ENCODE results near the gene HPSE2. TPM values are rescaled to one million over a fixed set of nuclear protein-coding genes. Genes with fewer than 3 reads are reported as not detected.

The HPSE2 gene
- total RNA-seq, 3 donors from 2014 or later = 2.7 to 8.0 (median 5.9) TPM

DNA sequence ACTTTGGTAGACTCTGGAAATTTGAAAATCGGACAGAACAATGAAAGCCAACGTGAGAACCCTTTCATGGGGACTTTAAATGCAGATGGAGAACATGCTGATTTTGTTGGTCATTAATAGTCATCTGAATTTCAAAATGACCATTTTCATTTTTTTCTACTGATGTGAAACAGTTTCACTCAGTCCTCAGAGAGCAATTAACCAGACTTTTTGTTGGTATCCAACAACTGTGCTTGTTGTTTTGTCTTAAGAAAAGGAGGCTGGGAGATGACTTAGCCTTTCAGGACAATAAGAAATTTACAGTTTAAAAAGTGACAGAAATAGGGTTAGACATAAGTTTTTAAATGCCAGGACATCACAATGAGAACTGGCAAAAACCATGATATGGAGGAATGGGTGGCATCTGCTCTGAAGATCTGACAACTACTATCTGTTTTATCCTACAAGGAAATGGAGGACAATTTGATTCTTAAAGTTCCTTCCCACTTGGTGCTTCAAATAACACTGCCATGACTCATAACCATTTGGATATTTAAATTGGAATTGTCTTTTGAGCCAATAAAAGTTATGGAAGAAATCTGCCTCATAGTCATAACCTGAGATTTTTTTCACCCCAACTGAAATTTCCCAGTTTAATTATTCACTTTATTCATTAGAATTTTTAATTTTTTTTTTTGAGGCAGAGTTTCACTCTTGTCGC, 701.8 kb downstream of the HPSE2 start:
- intact Hi-C loops (cut with DNase I; ENCODE audit: low total_unique reads) = no loop called here
- no peaks in the 10 kb centered on the region for H3K9me3 ChIP-seq
- no peak for TF ChIP-seq POLR2A (IDR thresholded peaks at IDR 0.05)
- TF ChIP-seq, protein P1, sequence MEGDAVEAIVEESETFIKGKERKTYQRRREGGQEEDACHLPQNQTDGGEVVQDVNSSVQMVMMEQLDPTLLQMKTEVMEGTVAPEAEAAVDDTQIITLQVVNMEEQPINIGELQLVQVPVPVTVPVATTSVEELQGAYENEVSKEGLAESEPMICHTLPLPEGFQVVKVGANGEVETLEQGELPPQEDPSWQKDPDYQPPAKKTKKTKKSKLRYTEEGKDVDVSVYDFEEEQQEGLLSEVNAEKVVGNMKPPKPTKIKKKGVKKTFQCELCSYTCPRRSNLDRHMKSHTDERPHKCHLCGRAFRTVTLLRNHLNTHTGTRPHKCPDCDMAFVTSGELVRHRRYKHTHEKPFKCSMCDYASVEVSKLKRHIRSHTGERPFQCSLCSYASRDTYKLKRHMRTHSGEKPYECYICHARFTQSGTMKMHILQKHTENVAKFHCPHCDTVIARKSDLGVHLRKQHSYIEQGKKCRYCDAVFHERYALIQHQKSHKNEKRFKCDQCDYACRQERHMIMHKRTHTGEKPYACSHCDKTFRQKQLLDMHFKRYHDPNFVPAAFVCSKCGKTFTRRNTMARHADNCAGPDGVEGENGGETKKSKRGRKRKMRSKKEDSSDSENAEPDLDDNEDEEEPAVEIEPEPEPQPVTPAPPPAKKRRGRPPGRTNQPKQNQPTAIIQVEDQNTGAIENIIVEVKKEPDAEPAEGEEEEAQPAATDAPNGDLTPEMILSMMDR (IDR thresholded peaks at IDR 0.05) = no peak
- TF ChIP-seq POLR2AphosphoS5 (IDR thresholded peaks at IDR 0.05) = no peak
- no peaks in the 10 kb centered on the region for H3K27me3 ChIP-seq
- DNase-seq (ENCODE audit: low spot score in 2 of 2) = no peak
- peak overlapping the region in 1 of 2 donors; percentile 20 for H3K27ac ChIP-seq
- H3K36me3 ChIP-seq = no peaks in the 10 kb centered on the region
- H3K4me1 ChIP-seq = no peaks in the 10 kb centered on the region
- H3K4me3 ChIP-seq = no peak overlapping the region

DNA sequence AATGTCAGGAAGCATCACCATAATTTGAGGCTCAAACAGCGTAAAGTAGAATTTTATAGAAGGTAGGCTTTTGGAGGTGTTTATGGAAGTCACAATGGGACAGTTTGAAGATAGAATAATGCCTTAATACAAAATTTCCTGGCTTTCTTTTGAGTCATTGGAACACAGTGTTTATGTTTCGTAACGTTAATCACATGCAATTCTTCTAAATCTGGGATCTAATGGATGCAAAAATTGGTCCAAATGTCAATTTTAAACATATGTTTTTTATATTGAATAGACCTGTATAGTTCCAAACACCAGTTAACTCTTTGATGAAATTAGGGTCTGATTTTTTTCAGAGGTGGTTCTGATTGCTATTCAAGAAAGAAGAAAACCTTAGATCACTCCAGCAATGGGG, 702.4 kb downstream of the HPSE2 start:
- peak overlapping the region in 1 of 2 donors; percentile 20 for H3K27ac ChIP-seq
- H3K4me1 ChIP-seq = no peaks in the 10 kb centered on the region
- no peak for DNase-seq (ENCODE audit: low spot score in 2 of 2)
- intact Hi-C loops (cut with DNase I; ENCODE audit: low total_unique reads) = no loop called here
- TF ChIP-seq, protein P1 (IDR thresholded peaks at IDR 0.05) = no peak
- TF ChIP-seq POLR2A (IDR thresholded peaks at IDR 0.05) = no peak
- TF ChIP-seq POLR2AphosphoS5 (IDR thresholded peaks at IDR 0.05) = no peak
- H3K4me3 ChIP-seq = no peak overlapping the region
- no peaks in the 10 kb centered on the region for H3K9me3 ChIP-seq
- H3K27me3 ChIP-seq = no peaks in the 10 kb centered on the region
- H3K36me3 ChIP-seq = no peaks in the 10 kb centered on the region

DNA sequence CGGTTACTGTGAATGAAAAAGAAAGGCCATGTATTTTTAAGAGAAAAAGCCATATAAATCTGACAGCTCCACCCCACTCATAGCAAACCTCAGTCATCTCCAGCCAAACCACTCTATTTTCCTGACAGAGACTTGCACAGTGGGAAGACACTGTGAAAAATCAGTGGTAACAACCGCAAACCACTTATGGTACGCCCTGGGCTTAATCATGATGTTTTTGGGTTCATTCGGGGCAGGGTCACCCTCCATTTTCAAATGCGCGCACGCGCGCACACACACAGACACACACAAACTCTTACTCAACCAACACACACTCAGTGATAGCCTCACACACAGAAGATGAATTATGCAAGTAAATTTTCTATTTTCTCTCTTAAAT, 706.9 kb downstream of the HPSE2 start:
- H3K27ac ChIP-seq = peak overlapping the region; percentile 1 to 61
- H3K27me3 ChIP-seq = no peaks in the 10 kb centered on the region
- H3K4me3 ChIP-seq = peak overlapping the region in 1 of 3 donors; percentile 15
- TF ChIP-seq POLR2AphosphoS5 (IDR thresholded peaks at IDR 0.05) (no peak), POLR2A (IDR thresholded peaks at IDR 0.05) (no peak)
- TF ChIP-seq, protein P1 (IDR thresholded peaks at IDR 0.05) = no peak
- DNase-seq (ENCODE audit: low spot score in 2 of 2) = no peak
- H3K4me1 ChIP-seq = no peaks in the 10 kb centered on the region
- no peaks in the 10 kb centered on the region for H3K9me3 ChIP-seq
- no peaks in the 10 kb centered on the region for H3K36me3 ChIP-seq
- intact Hi-C loops (cut with DNase I; ENCODE audit: low total_unique reads) = no loop called here

DNA sequence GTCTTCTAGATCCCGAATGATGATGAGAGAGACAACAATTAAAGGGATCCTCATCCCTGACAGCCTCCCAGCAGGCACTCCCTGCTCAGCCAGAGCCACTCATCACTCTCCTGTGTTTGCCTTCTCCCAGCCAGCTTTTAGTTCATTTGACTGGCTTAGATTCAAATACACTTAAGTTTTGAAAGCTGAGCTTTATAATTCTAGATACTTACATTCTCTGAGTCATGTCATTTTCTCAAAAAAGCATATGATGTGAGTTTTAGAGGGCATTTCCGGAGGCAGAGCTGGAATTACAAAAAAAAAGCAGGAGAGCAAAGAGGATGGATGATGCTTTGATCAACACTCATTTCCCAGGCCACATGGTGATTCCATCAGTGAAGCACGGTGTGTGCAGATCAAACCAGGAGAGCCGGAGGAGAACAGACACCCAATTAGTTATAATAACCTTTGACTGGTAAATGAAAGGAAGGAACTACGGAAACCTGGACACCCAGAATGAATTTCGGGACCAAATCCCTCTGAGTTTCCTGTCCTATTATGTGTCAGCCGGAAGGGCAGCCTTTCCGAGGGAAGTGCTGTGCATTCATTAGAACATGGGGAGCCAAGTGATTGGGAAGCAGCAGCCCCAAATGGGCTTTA, 707.4 kb downstream of the HPSE2 start:
- Histone ChIP-seq H3K36me3 (no peaks in the 10 kb centered on the region), H3K27ac (peak overlapping the region; percentile 1 to 61), H3K27me3 (no peaks in the 10 kb centered on the region), H3K4me3 (peak overlapping the region in 1 of 3 donors; percentile 15), H3K4me1 (no peaks in the 10 kb centered on the region), H3K9me3 (no peaks in the 10 kb centered on the region)
- intact Hi-C loops (cut with DNase I; ENCODE audit: low total_unique reads) = no loop called here
- no peak for DNase-seq (ENCODE audit: low spot score in 2 of 2)
- TF ChIP-seq POLR2AphosphoS5 (IDR thresholded peaks at IDR 0.05) (no peak), POLR2A (IDR thresholded peaks at IDR 0.05) (no peak)
- TF ChIP-seq, protein P1 (IDR thresholded peaks at IDR 0.05) = no peak

DNA sequence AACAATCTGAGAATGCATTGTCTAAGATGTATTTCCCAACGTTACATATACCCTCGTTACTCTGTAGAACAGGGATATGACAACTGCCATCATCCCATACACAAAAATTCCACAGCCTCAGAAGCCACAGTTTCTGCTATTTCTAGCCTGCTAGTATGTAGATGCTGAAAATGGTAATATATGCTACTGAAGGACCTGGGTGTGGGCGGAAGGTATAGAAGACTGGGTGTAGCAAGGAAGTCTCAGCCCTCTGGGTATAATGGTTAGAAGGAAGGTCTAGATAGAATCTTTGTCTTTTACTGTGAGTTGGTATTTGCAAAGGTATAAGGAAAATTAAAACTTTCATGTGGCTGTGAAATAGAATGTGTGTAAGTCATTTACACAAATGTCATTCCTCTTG, 709.7 kb downstream of the HPSE2 start:
- TF ChIP-seq, protein P1 (IDR thresholded peaks at IDR 0.05) = no peak
- TF ChIP-seq POLR2A (IDR thresholded peaks at IDR 0.05) (no peak), POLR2AphosphoS5 (IDR thresholded peaks at IDR 0.05) (no peak)
- H3K4me1 ChIP-seq = no peaks in the 10 kb centered on the region
- H3K4me3 ChIP-seq = no peak overlapping the region
- intact Hi-C loops (cut with DNase I; ENCODE audit: low total_unique reads) = no loop called here
- DNase-seq (ENCODE audit: low spot score in 2 of 2) = no peak
- H3K27me3 ChIP-seq = no peaks in the 10 kb centered on the region
- no peaks in the 10 kb centered on the region for H3K36me3 ChIP-seq
- no peak overlapping the region for H3K27ac ChIP-seq
- H3K9me3 ChIP-seq = no peaks in the 10 kb centered on the region
